PC-9 (cell line): ENCODE measurements around the gene PPP1R13L.

Source experiments
- EZH2 ChIP-seq: fragments of 200-600 bp; sonication (generic); IDR thresholded peaks from 2 replicates; pipeline ENCODE4 v1.8.0; 2017; ENCODE audit warnings: antibody characterized with exemption, low read depth
- TF ChIP-seq, protein P1 (sequence below): fragments of 200-600 bp; sonication (generic); conservative IDR thresholded peaks from 2 replicates; pipeline ENCODE4 v1.6.1; 2017; ENCODE audit warnings: mixed run types, antibody characterized with exemption, mild to moderate bottlenecking, moderate library complexity

DNA sequence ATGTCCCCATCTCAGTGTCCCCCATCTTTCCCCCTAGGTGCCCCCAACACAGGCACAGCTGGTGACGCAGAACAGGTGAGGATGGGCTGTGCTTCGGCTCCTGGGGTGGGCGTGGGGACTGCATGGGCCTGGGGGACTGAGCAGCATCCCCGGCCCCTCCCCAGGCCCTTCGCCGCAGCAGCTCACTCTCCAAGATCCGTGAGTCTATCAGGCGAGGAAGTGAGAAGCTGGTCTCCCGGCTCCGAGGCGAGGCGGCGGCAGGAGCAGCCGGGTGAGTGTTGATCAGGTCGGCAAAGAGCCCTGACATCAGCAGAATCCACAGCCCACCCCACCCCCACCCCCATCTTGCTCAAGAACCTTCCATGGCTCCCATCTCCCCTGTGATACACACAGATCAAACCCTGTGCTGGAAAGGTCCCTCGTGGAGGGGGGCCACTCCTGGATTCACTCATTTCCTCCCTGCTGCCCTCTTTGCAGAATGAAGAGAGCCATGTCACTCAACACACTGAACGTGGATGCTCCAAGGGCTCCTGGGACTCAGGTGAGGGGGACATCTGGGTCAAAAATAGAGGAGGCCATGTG is 54.3 kb downstream of the PPP1R13L start:
- TF ChIP-seq, protein P1, sequence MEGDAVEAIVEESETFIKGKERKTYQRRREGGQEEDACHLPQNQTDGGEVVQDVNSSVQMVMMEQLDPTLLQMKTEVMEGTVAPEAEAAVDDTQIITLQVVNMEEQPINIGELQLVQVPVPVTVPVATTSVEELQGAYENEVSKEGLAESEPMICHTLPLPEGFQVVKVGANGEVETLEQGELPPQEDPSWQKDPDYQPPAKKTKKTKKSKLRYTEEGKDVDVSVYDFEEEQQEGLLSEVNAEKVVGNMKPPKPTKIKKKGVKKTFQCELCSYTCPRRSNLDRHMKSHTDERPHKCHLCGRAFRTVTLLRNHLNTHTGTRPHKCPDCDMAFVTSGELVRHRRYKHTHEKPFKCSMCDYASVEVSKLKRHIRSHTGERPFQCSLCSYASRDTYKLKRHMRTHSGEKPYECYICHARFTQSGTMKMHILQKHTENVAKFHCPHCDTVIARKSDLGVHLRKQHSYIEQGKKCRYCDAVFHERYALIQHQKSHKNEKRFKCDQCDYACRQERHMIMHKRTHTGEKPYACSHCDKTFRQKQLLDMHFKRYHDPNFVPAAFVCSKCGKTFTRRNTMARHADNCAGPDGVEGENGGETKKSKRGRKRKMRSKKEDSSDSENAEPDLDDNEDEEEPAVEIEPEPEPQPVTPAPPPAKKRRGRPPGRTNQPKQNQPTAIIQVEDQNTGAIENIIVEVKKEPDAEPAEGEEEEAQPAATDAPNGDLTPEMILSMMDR, result no peak
- TF ChIP-seq EZH2, result no peak
